NCI-H2081 treated with DMSO at 0.1 percent for 48 hours (cell line): ENCODE results near the gene PRM1.

ENCODE experiments used
- DNase-seq: peaks from one replicate; lab custom pipeline; 2025; lab: John Stamatoyannopoulos, UW

PRM1 gene

GRCh38 chr16:11253995-11254912 lies 26.9 kb downstream of the PRM1 start:
- DNase-seq = no peak

GRCh38 chr16:11253009-11253994 lies 27.8 kb downstream of the PRM1 start:
- no peak for DNase-seq

- DNase-seq = no peak
These were observed 28.6 kb downstream of the PRM1 start for GRCh38 chr16:11252482-11252931.

GRCh38 chr16:11251525-11252481 lies 29.3 kb downstream of the PRM1 start:
- no peak for DNase-seq

GRCh38 chr16:11250786-11251524 lies 30.2 kb downstream of the PRM1 start:
- DNase-seq = no peak

GRCh38 chr16:11250091-11250785 lies 30.9 kb downstream of the PRM1 start:
- no peak for DNase-seq

- DNase-seq = no peak
These were observed 31.7 kb downstream of the PRM1 start for GRCh38 chr16:11249233-11250061.

- DNase-seq = no peak
These were observed 33.0 kb downstream of the PRM1 start for GRCh38 chr16:11248133-11248532.

GRCh38 chr16:11245988-11246387 lies 35.1 kb downstream of the PRM1 start:
- DNase-seq = no peak

- no peak for DNase-seq
These were observed 35.9 kb downstream of the PRM1 start for GRCh38 chr16:11245222-11245737.

- no peak for DNase-seq
These were observed 38.5 kb downstream of the PRM1 start for GRCh38 chr16:11242658-11243057.

- DNase-seq = no peak
These were observed 39.5 kb downstream of the PRM1 start for GRCh38 chr16:11241480-11242204.

- no peak for DNase-seq
These were observed 40.3 kb downstream of the PRM1 start for GRCh38 chr16:11240636-11241473.

- no peak for DNase-seq
These were observed 41.2 kb downstream of the PRM1 start for GRCh38 chr16:11239644-11240632.

- no peak for DNase-seq
These were observed 42.6 kb downstream of the PRM1 start for GRCh38 chr16:11238272-11239202.
